NCI-H510A treated with DMSO at 0.1 percent for 48 hours (cell line): Measurements from ENCODE around the gene SND1.
"Not testable (repeated sequence)": the region's sequence is repeated elsewhere in the genome, so short reads cannot be mapped to it uniquely, and the experiment has no call there.

Experiments used
- DNase-seq: peaks from one replicate; lab custom pipeline; 2025; lab: John Stamatoyannopoulos, UW

SND1 gene

GRCh38 chr7:127832592-127832991, 180.6 kb downstream of the SND1 start:
- DNase-seq, result no peak

GRCh38 chr7:127833641-127834040, 181.6 kb downstream of the SND1 start:
- no peak for DNase-seq

DNA sequence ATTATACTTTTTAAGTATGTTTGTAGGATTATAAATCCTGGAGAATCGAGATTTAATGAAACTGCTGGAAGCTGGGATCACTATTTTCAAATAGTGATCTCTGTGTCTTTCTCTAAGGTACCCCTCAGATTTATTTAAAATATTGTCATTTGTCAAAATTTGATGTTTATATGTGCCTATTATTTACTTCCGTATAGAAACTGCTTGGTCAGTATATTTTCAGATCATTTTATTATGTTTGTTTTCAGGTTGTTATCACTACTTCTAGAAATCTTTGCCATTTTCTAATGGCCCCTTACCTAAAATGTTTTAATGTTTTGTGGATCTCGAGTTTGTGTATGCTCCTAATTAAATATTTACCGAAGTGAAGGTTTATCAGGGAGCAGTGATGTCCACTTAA, 183.7 kb downstream of the SND1 start:
- DNase-seq, result no peak

DNA sequence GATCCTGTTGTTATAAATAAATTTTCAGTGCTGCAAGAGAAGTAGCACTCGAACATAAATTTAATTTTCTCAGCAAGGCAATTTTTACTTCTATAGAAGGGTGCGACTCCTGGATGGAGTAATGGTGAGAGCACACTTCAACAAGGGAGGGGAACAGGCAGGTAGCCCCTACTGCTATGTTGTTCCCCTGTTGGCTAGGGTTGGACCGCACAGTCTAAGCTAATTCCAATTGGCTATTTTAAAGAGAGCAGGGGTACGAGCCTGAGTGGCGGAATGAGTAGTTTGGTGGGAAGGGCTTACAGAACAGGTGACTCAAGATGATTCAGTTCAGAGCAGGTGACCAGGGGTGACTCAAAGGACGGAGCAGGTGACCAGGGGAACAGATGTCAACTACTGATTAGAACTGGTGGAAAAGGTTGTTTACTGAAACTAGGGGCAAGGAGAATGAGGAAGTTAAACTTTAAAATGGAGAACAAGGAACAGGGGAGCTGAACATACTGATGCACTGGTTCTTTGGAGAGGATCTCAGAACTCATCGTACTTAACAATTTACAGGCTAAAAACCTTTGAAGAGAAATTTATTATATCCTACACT, 185.9 kb downstream of the SND1 start:
- not testable (repeated sequence) for DNase-seq

DNA sequence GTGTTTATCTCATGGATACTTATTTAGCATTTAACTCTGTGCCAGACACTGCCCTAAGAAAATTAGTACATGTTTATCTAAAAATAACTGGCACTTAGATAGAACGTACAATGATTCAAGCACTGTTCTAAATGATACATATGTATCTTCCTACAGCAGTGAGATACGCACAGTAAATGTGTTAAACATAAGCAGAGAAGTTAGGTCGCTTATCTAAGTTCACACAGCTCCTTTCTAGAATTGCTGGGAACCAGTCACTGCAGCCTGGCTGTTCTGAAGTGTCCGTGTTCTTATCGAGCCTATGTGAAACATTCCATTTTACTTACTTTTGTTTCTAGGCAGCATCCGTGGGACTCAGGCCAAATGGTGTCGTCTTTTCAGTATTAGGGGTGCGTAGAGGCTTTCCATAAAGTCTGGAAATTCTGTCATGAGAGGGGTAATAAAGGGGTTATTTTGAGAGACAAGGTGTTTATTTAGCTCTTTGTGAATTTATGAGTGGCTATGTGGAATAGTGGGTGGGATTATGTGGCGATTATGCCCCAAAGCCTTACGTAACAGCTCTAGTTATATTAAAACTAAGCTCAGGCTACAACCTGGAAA, 186.9 kb downstream of the SND1 start:
- no peak for DNase-seq

DNA sequence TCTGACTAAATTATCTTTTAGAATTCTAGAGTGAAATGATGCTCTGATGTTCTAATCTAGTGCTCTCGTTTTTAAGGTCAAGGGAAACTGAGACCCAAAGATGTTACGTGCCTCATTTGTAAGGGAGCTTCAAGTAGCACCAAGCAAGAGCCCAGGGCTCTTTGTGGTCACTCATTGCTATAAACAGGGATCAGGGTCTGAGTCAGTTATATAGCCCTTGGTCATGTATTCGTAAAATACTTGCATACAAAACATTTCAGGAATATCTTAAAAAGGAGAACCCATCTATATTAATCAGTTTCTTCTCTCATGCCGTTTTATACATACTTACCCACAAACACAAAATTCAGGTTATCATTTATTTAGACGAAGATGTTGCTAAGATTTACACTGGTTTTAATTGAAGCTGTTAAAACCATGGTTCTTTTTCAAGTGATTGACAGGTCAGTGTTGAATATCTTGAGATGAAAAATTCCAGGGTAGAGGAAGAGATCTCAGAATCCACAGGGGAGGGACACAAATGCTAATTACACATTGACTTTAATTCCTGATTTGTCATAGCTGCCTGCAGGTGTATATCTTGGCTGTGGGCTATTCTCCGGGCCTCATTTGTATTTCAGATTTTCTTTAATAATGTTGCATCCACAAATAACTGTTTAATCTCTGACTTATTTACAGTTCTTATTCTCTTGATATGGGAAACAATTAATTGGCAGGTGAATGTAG, 188.4 kb downstream of the SND1 start:
- DNase-seq, result no peak

GRCh38 chr7:127844165-127844564, 192.2 kb downstream of the SND1 start:
- DNase-seq, result no peak

- DNase-seq, result no peak
These were observed 192.8 kb downstream of the SND1 start for GRCh38 chr7:127844707-127845331.

DNA sequence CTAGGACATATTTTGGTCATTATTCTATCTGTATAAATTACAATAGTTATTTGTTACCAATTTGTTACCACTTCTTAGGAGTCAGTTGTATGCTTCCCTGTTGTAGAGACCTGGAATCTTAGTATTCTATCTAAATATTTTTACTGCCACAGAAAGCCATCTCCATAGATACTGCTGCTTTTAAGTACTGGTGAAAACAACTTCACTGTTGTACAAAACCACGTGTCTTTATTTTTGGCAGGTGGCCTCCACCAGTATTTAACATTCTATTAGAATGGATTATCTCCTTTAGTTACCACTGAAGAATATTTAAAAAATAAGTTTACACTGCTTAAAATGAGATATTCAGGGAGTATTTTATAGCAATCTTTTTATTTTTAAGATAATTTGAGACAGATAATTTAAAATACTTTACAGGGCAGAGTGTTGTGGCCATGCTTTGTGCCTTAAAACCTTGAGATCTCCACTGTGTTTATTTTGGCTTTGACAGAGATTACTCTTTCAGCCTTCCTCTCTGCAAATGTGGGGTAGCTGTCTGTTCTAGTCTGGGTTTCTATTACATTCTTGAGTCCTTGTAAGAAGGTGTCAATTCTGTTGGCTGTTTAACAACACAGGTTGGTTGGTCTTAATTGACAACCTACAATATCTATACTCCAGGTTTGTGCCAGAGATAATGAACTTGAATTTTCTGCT, 193.7 kb downstream of the SND1 start:
- DNase-seq, result no peak

- no peak for DNase-seq
These were observed 195.6 kb downstream of the SND1 start for GRCh38 chr7:127847641-127848040.

- no peak for DNase-seq
These were observed 196.2 kb downstream of the SND1 start for GRCh38 chr7:127848241-127848640.

GRCh38 chr7:127850195-127850594, 198.2 kb downstream of the SND1 start:
- DNase-seq, result no peak

DNA sequence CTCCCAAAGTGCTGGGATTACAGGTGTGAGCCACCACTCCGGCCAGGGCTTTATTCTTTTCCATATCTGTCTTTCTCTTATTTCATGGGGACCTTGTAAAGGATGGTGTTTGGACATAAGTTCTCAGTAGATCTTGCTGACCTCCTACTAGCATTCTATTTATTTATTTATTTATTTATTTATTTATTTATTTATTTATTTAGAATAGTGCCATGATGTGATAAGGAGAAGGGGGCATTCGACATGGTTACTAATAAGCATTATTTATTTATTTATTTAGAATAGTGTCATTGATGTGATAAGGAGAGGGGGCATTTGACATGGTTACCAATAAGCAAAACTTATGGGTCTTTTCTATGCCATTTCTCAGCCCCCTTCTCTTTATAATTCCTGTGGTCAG, 202.4 kb downstream of the SND1 start:
- no peak for DNase-seq

DNA sequence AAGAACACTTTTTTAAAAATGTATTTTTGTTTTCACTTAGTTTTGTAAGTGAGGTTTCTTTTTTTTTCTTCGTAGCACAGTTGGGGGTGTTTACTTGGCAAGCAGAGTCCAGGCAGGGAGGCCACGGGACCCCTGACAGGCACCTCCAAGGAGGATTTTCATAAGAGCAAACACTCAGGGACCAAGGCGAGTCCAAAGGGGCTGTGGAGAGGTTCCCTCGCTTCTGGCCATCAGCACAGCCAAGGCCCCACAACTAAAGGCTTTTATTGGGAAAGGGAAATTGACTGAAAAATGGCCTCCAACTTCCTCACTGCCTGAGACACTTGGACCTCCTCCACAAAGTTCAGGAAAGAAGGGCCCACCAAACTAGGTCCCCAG, 205.5 kb downstream of the SND1 start:
- DNase-seq, result no peak

DNA sequence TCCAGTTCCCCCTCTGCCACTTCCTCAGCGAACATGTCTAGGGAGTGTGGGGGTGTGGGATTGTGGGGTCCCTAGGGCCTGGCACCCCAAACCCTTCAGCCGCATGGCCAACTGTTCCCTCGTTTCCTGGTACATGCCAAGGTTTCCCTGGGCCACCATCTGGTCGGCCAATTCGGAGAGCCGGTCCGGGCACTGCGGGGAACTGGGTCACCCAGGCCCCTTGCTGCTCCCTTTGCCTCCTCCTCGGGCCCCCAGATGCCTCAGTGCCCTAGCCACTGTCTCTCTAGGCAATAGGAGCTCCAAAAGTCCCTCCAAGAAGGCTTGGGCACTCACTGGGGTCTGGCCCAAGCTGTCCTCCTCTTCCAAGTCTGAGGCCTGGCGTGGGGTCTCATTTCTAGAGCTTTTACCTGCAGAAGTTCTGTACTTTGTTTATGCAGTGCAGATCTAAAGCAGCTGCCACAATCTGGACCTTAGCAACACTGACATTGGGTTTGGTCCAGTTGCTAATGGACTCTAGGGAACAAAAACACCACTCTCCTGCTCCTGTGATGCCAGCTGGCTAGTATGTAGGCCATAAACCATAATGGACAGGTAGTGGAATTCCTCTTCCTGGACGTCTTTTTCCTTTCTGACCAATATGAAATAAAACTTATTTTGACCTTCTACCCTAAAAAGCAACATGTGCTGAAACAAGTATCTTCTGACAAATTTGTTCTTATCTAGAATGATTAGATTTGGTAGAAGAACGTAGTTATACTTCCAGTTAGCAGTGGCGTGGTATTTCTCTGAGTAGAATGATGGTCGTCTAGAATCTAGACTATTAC, 206.3 kb downstream of the SND1 start:
- no peak for DNase-seq

DNA sequence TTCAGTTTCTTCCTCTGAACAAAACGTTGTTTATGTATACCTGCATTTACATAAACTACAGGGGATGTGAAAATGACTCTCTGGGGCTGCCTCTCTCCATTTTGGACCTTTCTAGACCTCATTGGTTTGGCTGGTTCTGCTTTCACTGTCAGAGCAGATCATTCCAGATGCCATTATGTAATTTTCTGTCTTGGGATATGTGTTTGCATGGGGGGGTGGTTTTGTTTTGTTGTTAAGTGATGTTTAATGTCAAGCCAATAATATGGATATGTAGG, 206.9 kb downstream of the SND1 start:
- no peak for DNase-seq

DNA sequence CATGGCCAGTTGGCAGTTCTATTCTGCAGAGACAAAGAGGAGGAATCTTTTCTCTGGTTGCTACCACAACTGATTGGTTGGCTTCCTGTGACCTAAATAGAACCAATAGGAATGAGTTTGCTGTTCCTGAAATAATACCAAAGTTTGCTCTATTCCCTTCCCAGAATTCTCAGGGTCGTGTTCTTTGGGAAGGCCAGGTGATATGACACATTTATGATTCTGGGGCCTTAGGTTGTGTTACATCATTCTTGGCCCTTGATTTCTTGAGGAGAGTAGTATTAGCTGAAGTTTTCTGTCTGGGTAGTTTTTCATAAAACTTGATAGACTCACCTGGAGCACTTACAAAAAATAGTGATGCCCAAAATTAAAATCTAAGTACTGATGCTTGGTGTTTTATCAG, 207.3 kb downstream of the SND1 start:
- no peak for DNase-seq

DNA sequence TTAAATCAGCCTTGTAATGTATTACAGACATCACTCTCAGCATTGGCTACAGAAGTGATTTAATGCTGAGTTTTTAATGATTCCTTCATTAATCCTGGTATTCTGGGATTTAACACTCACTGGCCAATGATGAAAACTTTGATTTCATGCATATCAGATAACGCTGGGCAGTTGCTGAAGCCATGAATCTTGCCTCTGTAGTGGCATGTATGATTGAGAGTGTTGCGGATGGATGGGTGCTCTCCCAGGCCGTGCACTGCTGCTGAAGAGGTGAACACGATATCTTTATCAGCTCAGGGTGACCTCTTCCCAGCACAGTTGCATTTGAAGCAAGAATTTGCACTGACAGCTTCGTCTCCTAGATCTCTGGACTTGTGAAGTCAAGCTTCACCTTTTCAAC, 210.5 kb downstream of the SND1 start:
- DNase-seq, result no peak

- no peak for DNase-seq
These were observed 211.1 kb downstream of the SND1 start for GRCh38 chr7:127863082-127863481.

GRCh38 chr7:127865466-127865865, 213.5 kb downstream of the SND1 start:
- DNase-seq, result no peak

DNA sequence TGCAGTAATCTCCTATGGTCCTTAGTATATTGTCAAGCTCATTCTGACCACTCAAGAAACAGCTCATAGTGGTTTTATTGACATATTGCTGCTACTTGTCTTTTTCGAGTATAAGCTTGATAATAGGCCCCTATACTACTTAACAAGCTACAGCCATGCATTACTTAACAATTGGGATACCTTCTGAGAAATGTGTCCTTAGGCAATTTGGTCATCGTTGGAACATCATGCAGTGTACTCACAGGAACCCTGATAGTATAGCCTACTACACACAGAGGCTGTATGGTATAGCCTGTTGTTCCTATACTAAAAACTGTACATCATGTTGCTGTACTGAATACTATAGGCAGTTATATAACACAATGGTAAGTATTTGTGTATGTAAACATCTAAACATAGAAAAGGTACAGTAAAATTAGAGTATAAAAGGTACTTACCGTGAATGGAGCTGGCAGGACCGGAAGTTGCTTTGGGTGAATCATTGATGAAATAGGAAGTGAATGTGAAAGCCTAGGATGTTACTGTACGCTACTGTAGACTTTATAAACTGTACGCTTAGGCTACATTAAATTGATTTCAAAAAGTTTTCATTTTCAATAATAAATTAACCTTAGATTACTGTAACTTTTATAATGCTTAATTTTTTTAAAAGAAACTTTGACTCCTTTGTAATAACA, 218.4 kb downstream of the SND1 start:
- DNase-seq, result no peak
